GOT3 (cell line): Measurements from ENCODE around the gene JTB.

ENCODE experiments used
- DNase-seq: peaks from one replicate; lab custom pipeline; 2025; ENCODE audit warnings: mixed read lengths; lab: John Stamatoyannopoulos, UW

JTB gene

DNA sequence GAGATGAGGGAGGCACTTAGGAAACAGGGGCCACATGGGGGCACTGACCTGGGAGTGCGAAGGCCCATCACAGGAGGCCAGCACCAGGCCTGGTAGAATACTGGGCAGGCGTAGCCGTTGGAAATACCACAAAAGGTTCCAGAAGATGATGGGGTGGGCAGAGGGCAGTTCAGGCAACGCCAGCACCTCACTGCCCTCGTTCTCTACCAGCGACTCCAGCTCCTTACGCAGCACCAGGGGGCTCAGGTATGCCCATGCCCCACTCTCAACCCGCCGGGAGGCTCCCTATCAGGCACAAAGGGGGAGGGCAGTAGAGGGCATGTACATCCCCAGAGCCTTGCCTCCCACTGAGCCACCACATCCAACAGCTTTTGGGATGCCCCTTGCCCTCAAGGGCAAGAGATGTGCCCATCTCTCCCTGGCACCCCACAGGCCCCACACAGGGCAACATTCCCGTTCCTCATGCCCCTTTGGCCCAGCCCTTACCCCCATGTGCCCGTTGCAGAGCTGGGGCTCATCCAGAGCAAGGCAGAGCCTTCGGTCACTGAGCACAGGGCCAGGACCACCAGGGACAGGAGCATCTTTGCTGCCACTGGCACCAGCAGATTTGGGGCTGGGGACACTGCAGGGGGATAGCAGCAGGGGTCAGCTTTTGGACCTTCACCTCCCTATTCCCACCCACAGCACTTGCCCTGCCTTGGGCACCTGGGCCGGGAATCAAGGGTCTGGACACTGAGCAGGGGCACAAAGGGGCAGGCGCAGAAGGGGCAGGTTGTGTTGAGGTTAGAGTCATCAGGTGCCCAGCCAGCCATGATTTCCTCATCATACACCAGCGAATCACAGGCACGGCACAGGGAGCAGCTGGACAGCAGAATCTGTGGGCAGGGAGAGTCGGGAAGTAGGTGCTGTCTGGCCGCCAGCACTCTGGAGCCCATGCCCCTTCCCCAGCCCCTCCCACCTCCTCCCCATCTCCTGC, 45.0 kb downstream of the JTB start:
- no peak for DNase-seq

DNA sequence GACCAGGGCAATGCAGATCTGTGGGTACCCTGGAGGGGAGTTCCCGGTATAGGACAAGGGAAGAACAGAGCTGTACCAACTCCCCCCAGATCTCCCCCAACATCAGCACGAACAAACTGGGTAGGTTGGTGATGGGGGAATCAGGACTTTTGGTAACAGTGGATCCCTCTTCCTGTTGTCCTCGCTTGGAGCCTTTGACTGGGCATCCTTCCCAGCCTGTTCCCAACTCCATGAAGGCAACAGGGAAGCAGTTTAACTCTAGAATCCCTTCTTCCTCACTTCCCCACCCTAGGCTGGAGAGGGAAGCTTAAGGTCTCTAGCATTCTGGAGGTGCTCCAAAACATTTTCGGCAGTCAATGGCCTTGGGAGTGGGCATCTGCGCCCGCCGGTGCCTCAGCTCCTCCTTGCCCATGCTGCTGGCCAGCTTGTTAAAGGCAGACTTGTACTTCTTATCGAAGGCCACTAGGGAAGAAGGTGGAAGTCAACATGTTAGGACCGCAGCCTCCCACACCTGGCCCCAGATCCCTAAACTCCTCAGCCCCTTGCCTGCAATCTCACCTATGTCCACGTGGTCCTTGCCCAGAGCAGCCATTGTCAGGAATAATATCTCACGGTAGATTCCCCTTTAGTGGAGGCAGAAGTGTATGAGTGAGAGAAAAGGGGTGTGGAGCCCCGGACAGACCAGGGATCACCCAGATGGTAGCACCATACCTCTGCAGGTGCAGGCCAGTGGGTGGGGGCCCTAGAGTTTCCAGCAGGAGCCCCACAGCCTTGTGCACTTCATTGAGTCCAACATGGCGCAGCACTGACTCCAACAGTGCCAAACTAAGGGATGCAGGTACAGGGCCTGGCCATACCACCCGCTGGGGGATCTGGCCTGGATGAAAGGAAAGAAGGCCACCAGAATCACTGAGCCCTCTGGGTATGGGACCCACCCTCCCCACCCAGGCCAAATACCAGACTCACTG, 47.2 kb downstream of the JTB start:
- no peak for DNase-seq

DNA sequence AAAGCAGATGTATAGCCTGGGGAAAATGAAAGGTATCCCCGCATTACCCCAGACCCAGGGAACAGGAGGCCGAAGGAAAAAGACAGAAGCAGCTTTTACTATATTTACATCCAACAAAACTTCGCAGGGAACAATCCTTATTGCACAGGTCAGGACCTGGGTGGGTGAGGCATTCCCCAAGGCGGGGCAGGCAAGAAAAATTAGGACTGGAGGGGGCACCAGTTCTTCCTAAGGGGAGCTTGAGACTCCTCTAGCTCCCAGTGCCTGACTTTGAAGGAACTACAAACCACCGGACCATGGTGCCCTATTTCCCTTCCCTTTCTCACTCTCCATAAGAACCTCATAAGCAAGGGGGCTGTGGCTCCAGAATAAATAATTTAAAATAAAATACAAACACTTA, 48.0 kb downstream of the JTB start:
- DNase-seq: no peak

DNA sequence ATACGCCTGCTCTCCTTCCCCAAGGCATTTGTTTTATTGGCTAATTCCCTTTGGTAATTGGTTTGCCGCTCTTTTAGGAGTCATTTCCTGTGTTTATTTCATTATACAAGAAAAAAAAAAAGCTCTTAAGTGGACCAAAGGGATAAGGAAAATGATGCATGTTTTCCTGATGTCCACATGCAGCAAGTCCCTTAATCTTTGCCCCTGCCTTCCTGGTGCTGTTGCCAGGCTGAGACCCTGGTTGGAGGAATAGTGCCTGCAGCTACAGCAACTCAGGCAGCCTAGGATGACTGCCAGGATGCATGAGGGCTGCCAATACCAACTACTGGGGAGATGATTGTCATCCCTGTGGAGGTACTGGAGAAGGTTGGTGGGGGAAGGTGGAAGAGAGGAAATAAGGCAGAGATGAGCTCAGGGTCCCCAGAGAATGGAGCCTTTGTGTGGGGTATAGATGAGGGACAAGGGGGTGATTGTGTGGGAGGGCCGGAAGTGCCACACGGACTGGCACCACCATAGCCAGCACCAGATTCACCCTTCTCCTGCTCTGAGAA, 48.6 kb downstream of the JTB start:
- no peak for DNase-seq

DNA sequence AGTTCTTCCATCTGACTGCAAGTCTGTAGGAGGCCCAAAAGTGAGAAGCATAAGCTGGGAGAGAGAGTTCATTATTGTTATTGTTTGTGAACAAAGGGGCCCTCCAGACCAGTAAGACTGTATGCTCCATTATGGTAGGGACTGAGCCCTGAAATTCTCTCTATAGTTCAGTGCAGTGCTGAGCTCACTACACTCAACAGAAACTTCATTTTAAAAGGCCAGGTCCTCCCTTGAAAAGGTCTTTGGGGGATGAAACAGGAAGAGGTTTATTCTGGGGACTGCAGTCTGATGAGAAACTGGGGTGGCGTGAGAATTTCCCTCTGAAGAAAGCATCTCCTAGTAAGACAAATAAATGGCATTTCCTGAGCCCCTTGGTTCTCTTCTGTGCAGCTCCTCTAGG, 49.2 kb downstream of the JTB start:
- DNase-seq: no peak

DNA sequence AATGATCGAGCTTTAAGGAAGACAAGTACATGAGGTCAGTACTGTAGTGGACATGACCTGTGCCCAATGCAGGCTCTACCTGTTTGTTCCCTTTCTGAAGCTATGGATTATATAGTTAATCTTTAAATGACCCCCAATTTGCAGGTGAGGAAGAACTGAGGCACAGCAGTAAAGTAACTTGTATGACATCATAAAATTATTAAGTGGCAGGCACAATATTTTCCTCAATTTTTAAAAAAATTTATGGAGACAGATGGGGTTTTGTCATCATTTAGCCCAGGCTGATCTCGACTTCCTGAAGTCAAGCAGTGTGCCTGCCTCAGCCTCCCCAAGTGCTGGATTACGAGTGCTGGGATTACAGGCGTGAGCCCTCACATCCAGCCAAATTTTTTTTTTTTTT, 51.1 kb downstream of the JTB start:
- DNase-seq: no peak
